Skeletal muscle cell (primary cell): Measurements from ENCODE around the gene CBX6.
A peak's percentile ranks its signal among the peaks of the same experiment; 100 is the strongest.

Source experiments
- DNase-seq: peaks from one replicate; pipeline ENCODE4 v3.0.0-alpha.2; 2010; ENCODE audit warnings: low read depth
- H3K4me3 ChIP-seq: 2 replicates; pipeline ENCODE4 v1.5.1; 2011; ENCODE audit warnings: low read depth, mild to moderate bottlenecking, control low read depth, low read length, moderate library complexity

CBX6 gene

DNA sequence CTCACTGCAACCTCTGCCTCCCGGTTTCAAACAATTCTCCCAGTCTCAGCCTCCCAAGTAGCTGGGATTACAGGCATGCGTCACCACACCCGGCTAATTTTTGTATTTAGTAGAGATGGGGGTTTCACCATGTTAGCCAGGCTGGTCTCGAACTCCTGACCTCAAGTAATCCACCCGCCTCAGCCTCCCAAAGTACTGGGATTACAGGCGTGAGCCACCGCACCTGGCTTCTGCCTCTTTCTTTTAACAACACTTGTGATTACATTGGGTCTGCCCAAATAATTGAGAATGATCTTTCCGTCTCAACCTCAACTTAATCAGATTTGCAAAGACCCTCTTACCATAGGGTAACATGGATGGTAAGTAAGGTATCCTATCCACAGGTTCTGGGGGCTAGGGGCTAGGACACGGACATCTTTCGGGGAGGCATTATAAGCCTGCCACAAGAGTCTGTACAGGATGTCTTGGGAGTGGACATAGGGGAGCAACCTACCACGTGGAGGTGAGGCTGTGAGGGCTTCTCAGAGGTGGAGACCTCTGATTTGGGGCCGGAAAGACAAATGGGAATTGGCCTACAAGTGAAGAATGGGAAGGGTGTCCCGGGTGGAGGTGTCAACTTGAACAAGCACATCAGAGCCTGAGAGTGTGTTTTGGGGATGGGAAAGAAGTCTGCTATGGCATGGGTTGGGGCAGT lies 2.7 kb upstream of the CBX6 start:
- no peak overlapping the region for H3K4me3 ChIP-seq
- DNase-seq: no peak

DNA sequence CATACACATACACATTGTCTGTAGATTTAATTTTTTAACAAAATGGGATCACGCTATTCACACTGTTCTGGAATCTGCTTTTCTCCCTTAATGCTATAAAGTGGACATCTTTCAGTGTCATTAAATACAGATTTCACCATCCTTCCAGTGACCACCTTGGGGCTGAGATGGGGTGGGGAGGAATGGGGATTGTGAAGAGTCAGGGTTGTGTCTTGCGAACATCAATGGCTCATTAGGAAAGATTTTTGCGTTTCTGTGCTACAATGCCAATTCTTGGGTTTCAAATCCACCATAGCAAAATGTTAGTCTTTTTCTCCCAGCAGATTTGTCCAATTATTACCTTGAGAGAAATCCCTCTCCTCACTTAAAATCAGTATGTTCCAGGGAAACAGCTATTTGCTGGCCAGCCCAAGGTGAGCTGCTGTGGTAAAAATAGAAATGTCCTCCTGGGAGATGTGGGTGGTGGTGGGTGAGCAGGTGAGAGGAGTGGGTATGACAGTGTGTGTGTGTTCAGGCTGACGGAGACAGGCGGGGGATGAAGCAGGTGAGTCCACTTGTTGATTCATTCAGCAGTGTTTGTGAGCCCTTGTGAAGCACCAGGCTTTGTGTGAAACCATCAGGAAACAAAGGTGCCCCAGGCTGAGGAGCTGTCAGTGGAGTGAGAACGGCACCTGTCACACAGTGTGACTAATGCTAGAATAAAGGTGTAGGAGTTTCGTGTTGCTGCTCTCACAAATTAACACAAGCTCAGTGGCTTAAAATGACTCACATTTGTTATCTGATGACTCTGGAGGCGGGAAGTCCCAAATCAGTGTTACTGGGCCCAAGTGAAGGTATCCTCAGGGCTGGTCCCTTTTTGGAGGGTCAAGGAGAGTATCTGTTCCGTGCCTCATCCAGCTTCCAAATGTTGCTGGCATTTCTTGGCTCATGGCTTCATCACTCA lies 1.7 kb upstream of the CBX6 start:
- peak overlapping the region; percentile 64 for H3K4me3 ChIP-seq
- no peak for DNase-seq

DNA sequence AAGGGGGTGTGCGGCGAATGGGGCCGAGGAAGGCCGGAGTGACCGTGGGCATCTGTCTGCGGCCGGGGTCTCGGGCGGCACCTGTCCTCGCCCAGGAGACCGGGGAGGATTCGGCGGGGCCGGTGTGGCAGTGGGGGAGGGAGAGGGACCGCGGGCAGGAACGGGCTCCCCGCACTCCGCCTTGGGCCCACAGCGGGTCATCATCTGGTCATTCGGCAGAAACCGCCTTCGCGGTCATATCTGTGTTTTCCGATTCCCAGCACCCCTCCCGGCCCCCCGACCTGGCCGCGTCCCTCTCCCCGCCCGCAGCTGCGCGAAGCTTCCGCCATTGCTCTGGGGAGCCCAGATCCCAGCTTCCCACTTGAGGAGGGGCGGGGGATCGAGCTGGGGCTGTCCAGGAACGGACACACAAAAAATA lies 824 bp upstream of the CBX6 start:
- peak overlapping the region; percentile 64 for H3K4me3 ChIP-seq
- DNase-seq: no peak

DNA sequence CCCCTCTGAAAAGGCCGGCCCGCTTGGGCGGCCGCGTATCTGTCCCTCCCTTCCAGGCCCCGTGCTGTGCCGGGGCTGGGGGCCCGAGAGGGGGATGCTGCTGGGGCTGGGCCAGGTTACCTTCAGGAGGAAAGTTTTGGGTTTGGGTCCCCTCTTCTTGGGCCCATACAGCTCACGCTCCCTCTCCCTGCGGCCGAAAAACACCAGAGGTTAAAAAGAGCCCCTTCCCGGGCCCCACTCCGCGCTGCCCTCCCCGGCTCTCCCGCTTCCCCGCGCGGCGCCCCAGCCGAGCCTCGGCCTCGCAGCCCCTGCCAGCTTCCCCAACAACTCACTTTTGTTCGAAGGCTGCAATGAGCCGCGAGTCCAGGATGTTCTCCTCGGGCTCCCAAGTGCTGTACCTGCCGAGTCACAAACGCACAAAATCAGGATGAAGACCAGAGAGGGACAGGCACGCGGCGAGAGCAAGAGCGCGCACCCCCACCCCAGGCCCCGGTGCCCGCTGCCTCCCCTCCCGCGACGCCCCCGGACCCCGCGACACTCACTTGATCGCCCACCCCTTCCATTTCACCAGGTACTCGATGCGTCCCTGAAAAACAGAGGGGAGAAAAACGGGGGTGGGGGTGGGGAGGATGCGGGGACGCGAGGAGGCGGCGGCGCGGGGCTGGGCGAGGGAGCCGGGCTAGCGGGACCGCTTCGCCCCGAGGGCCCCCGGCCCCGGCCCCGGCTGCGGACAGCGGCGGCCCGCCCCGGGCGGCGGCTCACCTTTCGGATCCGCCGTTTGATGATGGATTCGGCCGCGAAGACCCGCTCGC lies 450 bp downstream of the CBX6 start:
- DNase-seq: no peak
- H3K4me3 ChIP-seq: peak overlapping the region; percentile 69

DNA sequence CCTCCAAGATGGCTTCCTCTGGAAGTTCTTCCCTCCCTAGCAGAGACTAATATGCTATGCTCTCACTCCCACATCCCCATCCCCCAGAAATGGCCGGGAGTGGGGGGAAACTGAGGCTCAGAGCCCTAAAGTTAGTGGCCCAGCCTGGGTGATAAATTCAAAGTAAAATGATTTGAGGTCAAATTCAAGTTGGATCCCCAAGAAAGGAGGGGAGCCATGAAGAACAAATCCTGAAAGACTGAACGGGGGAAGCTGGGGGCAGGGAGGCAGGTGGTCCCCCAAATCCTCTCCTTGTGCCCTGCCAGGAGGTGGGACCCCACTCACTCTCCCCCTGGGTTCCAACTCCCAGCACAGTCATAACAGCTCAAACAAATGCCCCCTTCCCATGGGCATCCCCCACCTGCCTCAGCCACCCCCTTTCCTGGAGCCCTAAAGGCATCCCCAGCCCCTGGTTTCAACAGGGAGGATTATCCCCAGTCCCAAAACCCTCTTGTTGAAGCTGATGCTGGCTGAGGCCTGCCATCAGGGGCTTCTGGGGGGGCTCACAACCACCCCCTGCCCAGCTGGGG lies 1.1 kb downstream of the CBX6 start:
- peak overlapping the region; percentile 69 for H3K4me3 ChIP-seq
- no peak for DNase-seq

DNA sequence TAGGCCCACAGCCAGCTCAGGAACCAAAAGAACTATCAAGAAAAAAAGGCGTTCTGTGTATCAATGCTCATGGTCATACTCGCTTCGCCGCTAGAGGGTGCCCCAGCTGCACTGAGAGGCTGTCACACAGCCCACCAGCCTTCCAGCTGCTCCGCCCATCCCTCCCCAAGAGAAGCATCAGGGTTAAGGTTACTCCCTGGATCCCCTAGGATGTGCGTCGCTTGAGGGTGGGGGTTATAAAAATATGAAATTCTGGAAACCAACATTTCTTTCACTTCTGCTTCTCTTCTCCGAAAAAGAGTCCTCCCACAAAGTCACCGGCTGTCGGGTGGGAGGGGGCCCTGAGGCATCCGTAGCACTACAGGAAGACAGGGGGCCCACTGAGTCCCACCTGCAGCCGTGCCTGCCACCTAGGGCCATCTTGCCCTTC lies 1.7 kb downstream of the CBX6 start:
- DNase-seq: peak; percentile 36
- peak overlapping the region; percentile 69 for H3K4me3 ChIP-seq

DNA sequence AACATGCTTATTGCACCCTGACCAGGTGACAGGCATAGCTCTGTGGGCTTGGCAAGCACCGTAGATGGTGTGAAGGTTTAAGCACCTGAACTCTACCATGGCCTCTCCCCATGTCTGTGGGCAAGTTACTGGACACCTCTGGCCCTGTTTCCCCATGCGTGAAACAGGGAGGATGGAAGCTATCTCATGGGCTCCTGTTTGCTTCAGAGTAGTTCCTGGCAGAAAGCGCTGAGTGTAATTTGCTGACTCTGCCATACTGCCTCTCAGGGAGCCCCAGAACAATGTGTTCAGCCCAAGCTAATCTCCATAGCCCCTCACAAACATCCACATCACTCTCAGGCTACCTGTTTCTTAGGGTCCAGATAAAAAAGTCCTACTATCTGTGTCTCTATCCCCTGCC lies 2.4 kb downstream of the CBX6 start:
- no peak overlapping the region for H3K4me3 ChIP-seq
- no peak for DNase-seq

DNA sequence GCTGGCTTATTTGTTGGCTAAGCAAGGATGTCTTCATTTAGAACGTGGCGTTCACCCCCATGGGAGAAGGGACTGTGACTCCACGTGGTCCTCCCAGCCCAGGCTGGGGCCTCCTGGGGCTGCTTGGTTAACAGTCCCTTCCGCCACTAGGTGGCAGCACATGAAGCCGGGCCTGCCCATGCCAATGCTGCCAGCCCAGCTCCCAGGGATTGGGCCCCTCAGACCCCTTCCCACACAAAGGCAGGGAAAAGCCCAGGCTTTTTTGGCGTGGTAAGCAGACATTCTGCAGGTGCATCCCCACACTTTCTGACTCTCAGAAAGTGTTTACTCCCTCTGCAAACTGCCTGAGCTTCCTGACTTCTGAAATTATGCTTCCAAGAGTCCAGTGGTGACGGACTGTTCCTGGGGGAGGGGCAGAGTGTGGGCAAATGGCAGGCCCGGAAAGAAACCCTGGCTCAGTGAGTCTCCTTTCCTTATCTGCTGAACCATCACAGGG lies 3.1 kb downstream of the CBX6 start:
- DNase-seq: no peak

DNA sequence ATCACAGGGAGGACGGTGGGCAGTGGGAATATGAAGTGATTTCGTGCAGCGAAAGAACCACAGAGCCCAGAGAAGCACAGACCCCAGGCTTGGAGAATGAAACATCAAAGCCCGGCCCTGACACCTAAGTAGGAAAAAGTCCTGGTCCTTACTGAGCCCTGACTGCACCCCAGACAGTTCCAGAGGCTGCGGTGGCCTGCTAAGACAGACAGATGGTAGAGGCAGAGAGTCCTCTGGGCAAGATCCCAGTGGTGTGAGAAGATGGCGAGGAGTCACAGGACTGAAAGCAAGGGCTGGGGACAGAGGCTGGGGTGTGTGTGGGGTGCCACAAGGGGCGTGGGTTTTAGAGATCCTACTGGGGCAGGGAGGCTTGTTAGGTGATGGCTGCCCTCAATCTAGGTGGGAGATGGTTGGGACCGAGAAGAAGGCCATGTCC lies 3.7 kb downstream of the CBX6 start:
- no peak for DNase-seq

More for the DNA sequence above, 3.1 kb downstream of the CBX6 start:
- H3K4me3 ChIP-seq: no peak overlapping the region

DNA sequence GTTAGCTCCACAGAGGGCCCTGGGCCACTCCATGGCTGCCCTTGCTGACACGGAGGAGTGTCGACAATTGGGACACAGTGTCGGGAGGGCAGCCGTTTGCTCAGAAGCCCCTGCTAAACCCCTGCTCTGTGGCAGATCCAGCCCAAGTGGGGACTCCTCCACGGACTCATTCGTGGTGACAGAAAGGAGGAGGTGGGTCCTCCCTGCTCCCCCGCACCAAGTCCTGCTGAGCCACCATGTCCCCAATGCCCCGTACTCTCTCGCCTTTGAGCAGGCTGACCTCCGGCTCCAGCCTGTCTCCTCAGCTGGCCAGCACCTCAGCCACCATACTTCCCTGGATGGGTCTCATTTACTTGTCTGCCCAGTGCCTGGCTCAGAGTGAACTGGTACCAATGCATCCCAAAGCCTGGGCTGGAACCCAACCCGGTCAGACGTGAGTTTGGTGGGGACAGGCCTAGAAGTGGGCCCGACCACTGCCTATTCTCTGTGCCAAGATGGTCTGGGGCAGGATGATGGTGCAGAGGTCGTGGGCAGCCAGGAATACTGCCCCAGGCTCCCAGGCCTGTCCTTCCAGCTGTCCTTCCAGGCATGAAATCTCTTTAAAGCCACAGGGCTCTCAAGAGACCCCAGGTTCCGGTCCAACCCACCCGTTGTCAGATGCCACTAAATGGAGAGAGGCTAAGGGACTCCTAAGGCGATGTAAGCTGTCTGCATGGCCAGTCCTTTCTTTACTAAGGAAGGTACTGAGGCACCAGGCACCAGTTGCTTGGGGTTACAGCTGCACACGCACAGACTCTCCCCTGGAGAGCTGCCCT lies 4.3 kb downstream of the CBX6 start:
- no peak overlapping the region for H3K4me3 ChIP-seq
- no peak for DNase-seq

More for the DNA sequence above, 3.7 kb downstream of the CBX6 start:
- H3K4me3 ChIP-seq: no peak overlapping the region

DNA sequence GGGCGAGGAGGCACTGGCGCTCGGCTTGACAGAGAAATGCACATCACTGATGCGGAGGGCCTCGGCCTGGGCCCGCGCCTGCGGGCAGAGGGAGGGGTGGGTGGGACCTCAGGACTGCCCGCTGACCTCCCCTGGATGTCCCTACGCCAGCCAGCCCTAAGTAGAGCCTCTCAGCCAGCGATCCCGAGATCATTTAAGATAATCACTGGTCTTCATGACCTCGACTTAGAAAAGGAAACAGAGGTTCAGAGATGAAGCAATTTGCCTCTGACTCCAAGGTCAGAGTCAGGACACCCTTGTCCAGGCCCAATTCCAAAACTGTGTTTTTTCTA lies 4.9 kb downstream of the CBX6 start:
- H3K4me3 ChIP-seq: no peak overlapping the region
- no peak for DNase-seq

DNA sequence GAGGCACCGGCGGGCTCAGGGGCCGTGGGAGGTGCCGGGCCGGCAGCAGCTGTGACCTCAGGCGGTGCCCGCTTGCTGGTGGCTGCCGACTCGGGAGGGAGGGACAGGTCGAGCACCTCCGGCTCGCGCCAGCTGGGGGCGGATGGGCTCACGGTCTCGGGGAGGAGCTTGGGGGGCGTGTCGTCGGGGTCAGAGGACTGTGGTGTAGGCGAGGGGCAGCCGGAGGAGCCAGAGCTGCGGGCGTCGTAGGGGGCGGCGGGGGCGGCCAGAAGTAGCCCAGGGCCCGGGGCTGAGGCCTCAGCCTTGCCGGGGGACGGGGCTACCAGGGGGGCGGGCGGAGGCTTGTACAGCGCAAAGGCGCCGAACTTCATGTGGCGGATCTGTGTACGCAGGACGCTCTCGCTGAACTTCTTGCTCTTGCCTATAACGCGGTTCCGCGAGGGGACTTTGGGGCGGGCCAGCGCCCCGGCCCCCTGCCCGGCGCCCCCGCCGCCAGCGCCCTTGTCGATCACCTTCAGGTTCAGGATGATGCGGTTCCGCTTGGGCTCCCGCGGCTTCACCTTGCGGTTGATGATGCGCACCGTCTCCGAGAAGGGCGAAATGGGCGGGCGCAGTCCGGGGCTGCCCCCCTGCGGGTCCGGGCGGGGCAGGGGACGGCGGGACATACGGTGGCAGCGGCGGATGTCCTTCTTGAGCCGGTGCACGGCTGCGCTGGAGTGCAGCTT lies 5.5 kb downstream of the CBX6 start:
- no peak overlapping the region for H3K4me3 ChIP-seq
- no peak for DNase-seq

DNA sequence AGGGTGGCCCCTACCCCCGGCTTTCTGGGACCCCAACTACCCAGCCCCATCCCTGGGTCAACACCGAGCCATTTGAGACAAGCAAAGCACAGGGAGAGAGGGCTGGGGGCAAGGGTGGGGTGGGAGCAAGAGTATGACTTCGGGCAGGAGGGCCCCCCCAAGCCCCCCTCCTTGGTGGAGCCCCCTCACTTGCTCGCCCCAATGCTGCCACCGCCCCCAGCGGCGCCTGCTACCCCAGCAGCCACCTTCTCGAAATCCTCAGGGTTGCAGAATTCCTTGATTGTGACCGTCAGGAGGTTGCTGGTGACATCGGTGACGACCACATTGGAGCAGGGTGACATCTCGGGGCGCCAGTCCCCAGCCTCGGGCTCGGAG lies 6.0 kb downstream of the CBX6 start:
- no peak overlapping the region for H3K4me3 ChIP-seq

DNA sequence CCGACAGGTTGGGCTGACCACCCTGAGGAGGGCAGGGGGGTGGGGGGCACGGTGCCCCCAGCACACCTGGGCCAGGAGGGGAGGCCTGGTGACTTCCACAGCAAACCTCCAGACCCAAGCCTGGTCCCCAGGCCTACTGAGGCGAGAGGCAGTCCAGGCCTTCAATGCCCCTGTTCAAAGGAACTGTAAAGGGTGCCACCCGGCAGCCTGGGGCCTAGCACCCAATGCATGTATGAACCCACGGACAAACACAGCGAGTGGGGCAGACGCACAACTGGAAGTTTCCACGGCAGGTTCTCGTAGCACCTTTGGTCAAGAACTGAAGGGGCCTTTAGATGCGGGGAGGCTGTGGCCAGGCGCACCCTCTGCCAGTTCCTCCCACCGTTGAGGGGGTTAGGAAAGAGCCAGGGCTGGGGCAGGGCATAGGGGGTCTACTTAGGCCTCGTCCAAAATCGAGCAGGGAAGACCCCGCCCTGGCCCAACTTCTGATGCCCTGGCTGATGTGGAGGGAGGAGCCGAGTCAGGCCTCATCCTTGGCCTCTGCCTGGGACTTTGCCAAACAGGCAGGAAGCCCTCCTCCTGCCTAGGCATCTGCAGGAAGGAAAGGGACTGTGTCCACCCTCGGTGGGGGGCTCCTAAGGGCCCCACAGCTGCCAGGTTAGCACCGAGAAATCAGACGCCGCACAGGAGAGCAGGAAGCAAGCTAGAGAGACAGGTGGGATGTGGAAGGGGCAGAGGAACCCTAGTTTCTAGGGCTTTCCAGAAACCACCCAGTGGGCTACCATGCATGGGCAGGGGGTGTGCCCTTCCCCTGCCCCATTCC lies 6.6 kb downstream of the CBX6 start:
- no peak for DNase-seq
- H3K4me3 ChIP-seq: no peak overlapping the region

More for the DNA sequence above, 6.0 kb downstream of the CBX6 start:
- no peak for DNase-seq

DNA sequence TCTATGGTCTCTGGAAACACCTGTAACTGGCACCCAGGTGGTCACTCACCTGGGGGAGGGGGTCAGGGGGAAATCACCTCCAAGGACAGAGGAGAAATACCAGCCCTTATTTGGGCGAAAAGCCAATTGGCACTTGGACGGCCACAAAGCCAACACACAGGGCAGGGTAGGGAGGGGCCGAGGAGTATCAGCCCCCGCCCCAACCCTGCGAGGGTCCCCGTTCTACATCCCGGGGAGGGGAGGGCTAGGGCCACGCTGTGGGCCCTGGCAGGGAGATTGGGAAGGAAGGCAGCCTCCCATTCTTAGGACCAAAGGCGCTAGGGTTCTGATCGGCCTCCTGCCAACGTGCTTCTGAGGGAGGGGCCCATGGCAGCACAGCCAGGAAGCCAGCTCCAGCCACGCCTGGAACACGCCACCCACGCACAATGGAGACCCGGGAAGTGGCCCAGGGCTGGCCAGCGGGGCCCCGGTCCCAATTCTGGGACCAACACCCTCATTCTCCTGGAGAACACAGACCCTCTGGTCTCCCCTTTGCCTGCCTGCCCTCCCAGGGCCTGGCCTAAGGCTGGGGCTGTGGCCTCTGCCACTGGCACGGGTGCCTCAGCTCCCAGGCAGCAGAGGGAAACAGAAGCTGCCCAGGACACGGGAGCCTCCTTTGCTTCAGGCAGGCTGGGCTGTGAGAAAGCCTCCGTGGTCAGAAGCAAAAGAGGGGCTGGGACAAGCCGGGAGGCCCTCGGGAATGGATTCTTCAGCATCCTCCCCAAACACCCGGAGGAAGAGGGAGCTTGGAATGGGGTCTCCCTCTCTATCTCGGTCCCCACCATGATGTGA lies 7.4 kb downstream of the CBX6 start:
- no peak overlapping the region for H3K4me3 ChIP-seq
- DNase-seq: no peak

DNA sequence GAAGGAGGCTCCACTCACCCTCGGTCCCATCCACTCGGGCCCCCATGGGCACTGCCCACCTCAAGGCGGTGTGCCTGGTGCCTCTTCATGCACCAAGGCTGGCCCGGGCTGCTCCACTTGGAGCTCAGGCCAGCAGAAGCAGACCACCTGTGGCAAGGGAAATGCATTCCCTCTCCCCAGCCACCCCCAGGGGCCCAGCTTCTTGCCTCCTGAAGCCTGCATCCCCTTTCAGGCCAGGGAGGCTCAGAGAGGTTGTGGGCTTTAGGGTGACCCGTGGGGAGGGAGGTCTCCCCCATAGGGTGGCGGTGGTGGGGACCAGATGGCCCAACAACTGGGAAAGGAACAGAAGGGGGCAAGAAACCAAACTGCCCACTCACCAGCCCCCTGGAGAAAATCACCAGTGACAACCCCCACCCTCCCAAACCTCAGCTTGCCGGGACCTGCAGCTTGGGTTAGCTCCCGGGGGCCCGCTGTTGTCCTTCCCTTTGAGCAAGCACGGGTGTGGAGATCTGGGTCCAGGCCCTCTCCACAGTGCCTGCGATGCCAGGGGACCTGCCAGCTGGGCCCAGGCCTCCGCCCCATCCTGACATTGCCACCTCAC lies 8.4 kb downstream of the CBX6 start:
- H3K4me3 ChIP-seq: no peak overlapping the region
- DNase-seq: no peak
